Measurements from ENCODE around the gene ISL1.

DNA sequence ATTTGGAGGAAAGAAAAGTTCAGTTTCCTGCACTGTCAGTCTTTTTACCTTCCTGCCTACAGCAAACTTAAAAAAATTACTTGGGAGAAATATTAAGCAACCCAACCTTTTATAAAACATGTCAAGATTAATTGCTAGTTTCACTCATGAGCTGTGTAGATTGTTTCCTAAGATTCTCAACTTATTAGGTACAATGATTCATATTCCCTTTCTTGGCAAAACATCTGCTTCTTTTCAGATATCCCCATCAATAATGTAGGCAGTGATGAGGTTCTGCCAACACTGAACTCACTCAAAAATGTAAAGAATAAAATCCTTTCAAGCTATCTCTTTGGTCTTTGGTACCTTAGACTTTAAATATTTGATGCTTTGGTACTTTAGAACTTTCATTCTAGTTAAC lies 56.0 kb downstream of the ISL1 start:
- TF ChIP-seq POLR2A (IDR thresholded peaks at IDR 0.05; ENCODE audit: low read length): no peak
- TF ChIP-seq GATA1 (IDR thresholded peaks at IDR 0.05; ENCODE audit: low read depth, low read length): no peak
